Measurements from ENCODE around the gene S100A2.
"Not testable (repeated sequence)": the region's sequence is repeated elsewhere in the genome, so short reads cannot be mapped to it uniquely, and the experiment has no call there.

Gene S100A2

DNA sequence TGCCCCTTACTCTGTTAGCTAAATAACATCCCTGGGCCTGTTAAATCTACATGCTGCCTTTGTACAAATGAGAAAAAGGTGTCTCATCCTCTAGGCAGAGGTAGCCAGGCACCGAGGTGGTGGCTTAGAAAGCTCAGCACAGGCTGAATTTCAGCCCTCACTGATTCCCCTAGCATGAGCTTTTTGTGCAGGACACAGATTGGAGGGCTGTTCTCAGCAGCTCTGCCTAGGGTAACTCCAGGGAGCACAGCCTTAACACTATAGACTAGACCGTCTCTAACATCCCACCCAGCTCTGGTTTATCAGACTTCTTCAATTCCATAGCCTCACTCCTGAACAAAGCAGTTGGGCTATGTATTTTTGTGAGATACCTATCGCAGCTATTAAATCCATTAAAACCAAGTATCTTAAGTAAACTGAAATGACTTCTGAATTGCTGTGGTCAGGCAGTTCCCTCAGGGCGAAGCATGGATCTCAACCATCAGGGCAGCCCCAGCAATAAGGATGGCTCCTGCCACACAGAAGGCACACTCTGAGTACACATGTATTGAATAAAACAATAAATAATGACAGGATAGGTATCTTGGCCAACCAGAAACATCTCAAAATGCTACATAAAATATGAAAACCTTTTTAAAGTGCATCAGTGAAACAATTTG, 44.7 kb downstream of the S100A2 start:
- intact Hi-C loops (cut with DNase I), result no loop called here
- DNase-seq, result no peak

DNA sequence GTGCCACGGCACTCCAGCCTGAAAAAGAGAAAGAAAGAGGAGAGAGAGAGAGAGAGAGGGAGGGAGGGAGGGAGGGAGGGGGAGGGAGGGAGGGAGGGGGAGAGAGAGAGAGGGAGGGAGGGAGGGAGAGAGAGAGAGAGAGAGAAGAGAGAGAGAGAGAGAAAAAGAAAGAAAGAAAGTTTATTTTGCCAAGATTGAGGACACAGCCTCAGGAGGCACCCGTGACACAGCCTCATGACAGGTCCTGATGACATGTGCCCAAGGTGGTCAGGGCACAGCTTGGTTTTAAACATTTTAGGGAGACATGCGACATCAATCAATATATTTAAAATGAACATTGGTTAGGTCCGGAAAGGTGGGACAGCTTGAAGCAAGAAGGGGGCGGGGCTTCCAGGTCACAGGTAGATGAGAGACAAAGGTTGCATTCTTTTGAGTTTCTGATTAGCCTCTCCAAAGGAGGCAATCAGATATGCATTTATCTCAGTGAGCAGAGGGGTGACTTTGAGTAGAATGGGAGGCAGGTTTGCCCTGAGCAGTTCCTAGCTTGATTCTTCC, 45.4 kb downstream of the S100A2 start:
- intact Hi-C loops (cut with DNase I), result not testable (repeated sequence)
- peak in 1 of 42 donors; percentile 9 for DNase-seq

DNA sequence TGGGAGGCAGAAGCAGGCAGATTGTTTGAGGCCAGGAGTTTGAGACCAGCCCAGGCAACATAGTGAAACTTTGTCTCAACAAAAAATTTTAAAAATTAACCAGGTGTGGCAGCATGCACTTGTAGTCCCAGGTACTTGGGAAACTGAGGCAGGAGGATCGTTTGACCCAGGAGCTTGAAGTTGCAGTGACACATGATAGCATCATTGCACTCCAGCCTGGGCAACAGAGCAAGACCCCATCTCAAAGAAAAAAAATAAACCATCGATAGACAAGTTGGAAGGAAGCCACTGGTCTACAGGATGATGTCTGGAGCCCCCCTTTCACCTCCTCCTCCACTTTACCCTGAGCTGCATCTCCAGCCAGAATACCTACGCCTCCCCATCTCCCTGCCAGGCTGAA, 46.4 kb downstream of the S100A2 start:
- DNase-seq, result peak in 2 of 42 donors; percentile 0 to 2

DNA sequence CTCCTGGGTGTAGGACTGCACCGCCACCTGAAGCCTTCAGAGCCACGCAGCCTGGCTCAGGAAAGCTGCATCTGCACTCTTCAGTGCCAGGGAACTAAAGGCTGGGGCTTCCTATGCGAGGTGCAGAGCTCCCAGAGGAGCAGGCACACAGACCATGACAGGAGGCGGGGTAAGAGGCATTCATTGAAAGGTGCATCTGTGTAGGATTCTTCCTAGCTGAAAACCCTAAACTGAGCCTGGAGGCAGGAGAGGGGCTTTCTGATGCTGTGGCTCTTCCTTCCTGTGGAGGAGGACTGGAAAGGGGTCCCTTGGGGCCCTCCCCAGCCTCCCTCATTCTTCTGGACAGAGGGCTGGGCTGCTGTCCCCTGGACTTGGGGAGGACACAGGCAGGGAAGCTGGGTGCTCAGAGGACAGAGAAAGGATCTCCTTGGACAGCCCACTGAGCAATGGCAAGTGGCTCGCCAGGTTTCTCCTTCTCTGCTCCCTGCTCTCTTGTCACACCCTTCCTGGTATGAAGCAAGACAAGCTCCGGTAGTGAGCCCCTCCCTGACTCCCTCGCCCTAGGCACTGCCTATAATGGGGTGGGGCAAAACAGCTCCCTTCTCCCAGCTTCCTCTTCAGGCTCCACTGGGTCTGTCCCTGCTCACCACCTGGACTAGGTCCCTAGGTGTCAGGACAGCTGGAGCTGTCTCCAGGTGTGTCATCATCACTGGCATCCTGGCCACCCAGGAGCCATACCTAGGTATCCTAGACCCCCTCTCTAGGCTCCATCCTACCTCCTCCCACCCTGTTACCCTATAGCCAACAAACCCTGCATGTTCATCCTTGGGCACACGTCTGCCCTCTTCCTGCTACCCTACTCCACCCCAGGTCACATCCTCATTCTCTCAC, 49.9 kb downstream of the S100A2 start:
- peak in 1 of 42 donors; percentile 18 for DNase-seq
- intact Hi-C loops (cut with DNase I), result loop anchor here (10.0 kb wide), 1 partner anchor 469 kb away; the partner anchor contains the start of gene RAB13

More for the DNA sequence above, 46.4 kb downstream of the S100A2 start:
- intact Hi-C loops (cut with DNase I), result loop anchor here (10.0 kb wide), 1 partner anchor 466 kb away; the partner anchor contains the start of gene RAB13

DNA sequence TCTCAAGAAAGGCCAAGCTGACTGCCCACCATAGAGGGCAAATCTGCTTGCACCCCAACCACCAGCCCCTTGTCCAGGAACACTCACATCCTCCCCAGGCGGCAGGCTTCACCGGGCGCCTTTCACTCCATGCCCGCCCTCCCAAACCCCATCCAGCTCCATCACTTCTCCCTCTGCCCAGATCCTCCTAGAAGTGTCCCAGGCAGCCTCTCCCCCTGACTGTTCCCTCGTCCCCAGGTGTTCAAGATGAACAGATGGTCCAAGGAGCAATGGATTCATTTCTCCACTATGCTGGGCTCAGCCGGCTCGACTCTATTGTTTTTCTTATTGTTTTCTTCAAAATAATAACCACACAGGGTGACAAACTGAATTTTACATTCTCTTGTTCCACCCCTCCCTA, 52.0 kb downstream of the S100A2 start:
- intact Hi-C loops (cut with DNase I), result loop anchor here (10.0 kb wide), 1 partner anchor 471 kb away; the partner anchor contains the start of gene RAB13
- DNase-seq, result peak in 1 of 42 donors; percentile 15

DNA sequence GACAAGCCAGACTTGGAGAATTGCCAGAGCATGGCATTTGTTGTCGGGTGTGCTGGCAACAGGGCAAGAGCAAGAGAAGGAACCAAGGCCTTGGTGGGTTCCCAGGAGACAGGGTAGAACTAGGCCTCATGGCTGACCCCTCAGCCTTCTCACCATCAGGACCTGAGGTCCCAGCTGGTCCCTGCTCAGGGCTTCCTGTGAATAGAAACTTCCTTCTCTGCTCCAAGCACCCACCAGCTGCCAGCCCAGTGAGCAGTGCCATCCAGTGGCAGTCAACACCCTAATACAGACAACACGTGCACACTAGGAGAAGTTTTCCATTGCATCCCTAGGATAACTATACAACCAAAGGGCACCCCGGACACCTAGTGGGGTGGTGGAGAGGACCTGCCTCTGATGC, 52.6 kb downstream of the S100A2 start:
- peak in 1 of 42 donors; percentile 44 for DNase-seq
- intact Hi-C loops (cut with DNase I), result loop anchor here (10.0 kb wide), 1 partner anchor 472 kb away; the partner anchor contains the start of gene RAB13

Measured in head of caudate nucleus (tissue), 42 donors.